Measurements from ENCODE around the gene CDKL5. TPM values are rescaled to one million over a fixed set of nuclear protein-coding genes. Genes with fewer than 3 reads are reported as not detected.

CDKL5 gene
- polyA plus RNA-seq (2011; rRNA removed), result 9.6 and 13.3 TPM in 2 replicates
- 21.4 and 23.6 TPM in 2 replicates for polyA minus RNA-seq (2011; rRNA and poly(A)+ RNA removed)

GRCh38 chrX:18425199-18426003 is at the start of gene CDKL5:
Gene CDKL5, plus strand, starts transcription at chrX:18425608. Its CDS starts 81,489 bp downstream, at chrX:18507097.
- ChIA-PET CTCF (no interaction called here), POLR2A (no interaction called here)
- H3K27me3 ChIP-seq (ENCODE audit: control insufficient read depth, insufficient read depth, low read length), result no peaks in the 10 kb centered on the region
- TF ChIP-seq CTCF (IDR thresholded peaks at IDR 0.05; ENCODE audit: low read depth, low read length), result no peak
- H3K27ac ChIP-seq (ENCODE audit: low read depth, low read length), result peak within 1 kb of the TSS; percentile 65
- H3K4me3 ChIP-seq (ENCODE audit: low read depth, low read length), result peak within 1 kb of the TSS; percentile 66
- peak; percentile 92 for DNase-seq (ENCODE audit: low read depth, low spot score)
- H3K9me3 ChIP-seq (ENCODE audit: control insufficient read depth, insufficient read depth, low read length), result no peaks in the 10 kb centered on the region

- H3K9me3 ChIP-seq (ENCODE audit: control insufficient read depth, insufficient read depth, low read length), result no peaks in the 10 kb centered on the region
- no peak for DNase-seq (ENCODE audit: low read depth, low spot score)
- no peak overlapping the region for H3K27ac ChIP-seq (ENCODE audit: low read depth, low read length)
- ChIA-PET CTCF (interaction anchor here (0.6 to 2.3 kb wide), 7 partner anchors 22 to 634 kb away, joined by 3 to 15 read pairs (median 3); no protein-coding TSS in a partner anchor), POLR2A (interaction anchor here (0.6 kb wide), 1 partner anchor 67 kb away, joined by 4 read pairs; no protein-coding TSS in a partner anchor)
- H3K27me3 ChIP-seq (ENCODE audit: control insufficient read depth, insufficient read depth, low read length), result peaks cover 2% of the 10 kb centered on the region
- peak; percentile 60 for TF ChIP-seq CTCF (IDR thresholded peaks at IDR 0.05; ENCODE audit: low read depth, low read length)
- H3K4me3 ChIP-seq (ENCODE audit: low read depth, low read length), result no peak overlapping the region
These were observed 47.6 kb upstream of the CDKL5 start for GRCh38 chrX:18377796-18378195.

- ChIA-PET CTCF (interaction anchor here (2.3 kb wide), 1 partner anchor 944 kb away, joined by 19 read pairs; no protein-coding TSS in a partner anchor), POLR2A (interaction anchor here (0.6 kb wide), 1 partner anchor 301 kb away, joined by 9 read pairs; no protein-coding TSS in a partner anchor)
- TF ChIP-seq CTCF (IDR thresholded peaks at IDR 0.05; ENCODE audit: low read depth, low read length), result no peak
- H3K9me3 ChIP-seq (ENCODE audit: control insufficient read depth, insufficient read depth, low read length), result no peaks in the 10 kb centered on the region
- H3K27ac ChIP-seq (ENCODE audit: low read depth, low read length), result no peak overlapping the region
- no peak overlapping the region for H3K4me3 ChIP-seq (ENCODE audit: low read depth, low read length)
- H3K27me3 ChIP-seq (ENCODE audit: control insufficient read depth, insufficient read depth, low read length), result no peaks in the 10 kb centered on the region
- no peak for DNase-seq (ENCODE audit: low read depth, low spot score)
These were observed 35.4 kb upstream of the CDKL5 start for GRCh38 chrX:18389966-18390365.

GRCh38 chrX:18390941-18391538 is 34.4 kb upstream of the CDKL5 start:
- H3K9me3 ChIP-seq (ENCODE audit: control insufficient read depth, insufficient read depth, low read length), result no peaks in the 10 kb centered on the region
- no peak overlapping the region for H3K4me3 ChIP-seq (ENCODE audit: low read depth, low read length)
- no peak overlapping the region for H3K27ac ChIP-seq (ENCODE audit: low read depth, low read length)
- ChIA-PET CTCF (no interaction called here), POLR2A (no interaction called here)
- no peak for DNase-seq (ENCODE audit: low read depth, low spot score)
- no peaks in the 10 kb centered on the region for H3K27me3 ChIP-seq (ENCODE audit: control insufficient read depth, insufficient read depth, low read length)
- peak; percentile 47 for TF ChIP-seq CTCF (IDR thresholded peaks at IDR 0.05; ENCODE audit: low read depth, low read length)

GRCh38 chrX:18394477-18394876 is 30.9 kb upstream of the CDKL5 start:
- no peak for TF ChIP-seq CTCF (IDR thresholded peaks at IDR 0.05; ENCODE audit: low read depth, low read length)
- Histone ChIP-seq H3K9me3 (ENCODE audit: control insufficient read depth, insufficient read depth, low read length) (no peaks in the 10 kb centered on the region), H3K27me3 (ENCODE audit: control insufficient read depth, insufficient read depth, low read length) (no peaks in the 10 kb centered on the region), H3K4me3 (ENCODE audit: low read depth, low read length) (no peak overlapping the region), H3K27ac (ENCODE audit: low read depth, low read length) (no peak overlapping the region)
- POLR2A ChIA-PET, result no interaction called here
- CTCF ChIA-PET, result interaction anchor here (0.8 to 1.1 kb wide), 2 partner anchors 15 to 501 kb away, joined by 3 to 4 read pairs; no protein-coding TSS in a partner anchor
- DNase-seq (ENCODE audit: low read depth, low spot score), result no peak

Data from AG04450 (cell line).